DMS153 treated with DMSO at 0.1 percent for 48 hours (cell line): ENCODE measurements around the gene SLC29A2.

Source experiments
- DNase-seq: peaks from one replicate; lab custom pipeline; 2025; ENCODE audit not compliant: unreplicated experiment; lab: John Stamatoyannopoulos, UW

Gene SLC29A2, protein sequence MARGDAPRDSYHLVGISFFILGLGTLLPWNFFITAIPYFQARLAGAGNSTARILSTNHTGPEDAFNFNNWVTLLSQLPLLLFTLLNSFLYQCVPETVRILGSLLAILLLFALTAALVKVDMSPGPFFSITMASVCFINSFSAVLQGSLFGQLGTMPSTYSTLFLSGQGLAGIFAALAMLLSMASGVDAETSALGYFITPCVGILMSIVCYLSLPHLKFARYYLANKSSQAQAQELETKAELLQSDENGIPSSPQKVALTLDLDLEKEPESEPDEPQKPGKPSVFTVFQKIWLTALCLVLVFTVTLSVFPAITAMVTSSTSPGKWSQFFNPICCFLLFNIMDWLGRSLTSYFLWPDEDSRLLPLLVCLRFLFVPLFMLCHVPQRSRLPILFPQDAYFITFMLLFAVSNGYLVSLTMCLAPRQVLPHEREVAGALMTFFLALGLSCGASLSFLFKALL

GRCh38 chr11:66371627-66372415, at the start of gene SLC29A2:
Gene SLC29A2, minus strand, starts transcription at chr11:66371760. Its CDS starts 169 bp downstream, at chr11:66371591.
- peak; percentile 73 for DNase-seq

- peak; percentile 22 for DNase-seq
Measured at GRCh38 chr11:66420671-66421476, 49.3 kb upstream of the SLC29A2 start, which contains the start of gene NPAS4. Gene NPAS4, plus strand, starts transcription at chr11:66421035. Its CDS starts 145 bp downstream, at chr11:66421180.

DNA sequence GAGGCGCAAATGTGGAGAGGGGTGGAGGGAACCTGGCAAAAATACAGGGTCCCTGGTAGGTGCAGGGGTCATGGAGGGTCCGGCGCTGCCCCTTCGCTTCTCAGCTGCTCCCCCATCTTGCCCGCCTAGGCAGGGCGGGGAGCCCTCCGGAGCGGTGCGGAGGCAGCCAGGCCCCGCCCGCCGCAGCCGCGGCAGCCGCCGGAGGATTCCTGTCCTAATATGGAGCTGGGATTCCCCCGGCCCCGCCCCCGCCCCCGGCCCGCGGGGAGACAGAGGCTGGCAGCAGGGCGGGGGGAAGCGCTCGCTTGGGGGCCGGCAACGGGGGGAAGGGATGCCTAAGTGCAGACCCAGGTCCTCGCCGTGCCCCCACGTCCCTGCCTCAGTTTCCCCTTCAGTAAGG, 48.3 kb upstream of the SLC29A2 start:
- DNase-seq = no peak

DNA sequence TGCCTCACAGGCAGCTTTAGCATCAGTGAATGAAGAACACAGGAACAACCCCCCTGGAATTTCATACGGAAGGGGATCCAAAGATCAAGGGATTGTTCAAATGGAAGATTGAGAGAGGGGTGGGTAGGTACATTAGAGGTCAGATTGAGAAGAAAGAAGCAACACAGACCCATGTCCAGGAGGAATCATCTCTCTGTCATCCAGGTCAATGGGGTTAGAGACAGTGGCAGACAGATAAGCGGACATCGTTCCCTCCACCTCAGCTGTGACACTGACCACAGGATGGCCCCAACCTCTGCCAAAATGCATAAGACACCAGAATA, 47.4 kb upstream of the SLC29A2 start:
- DNase-seq = no peak

DNA sequence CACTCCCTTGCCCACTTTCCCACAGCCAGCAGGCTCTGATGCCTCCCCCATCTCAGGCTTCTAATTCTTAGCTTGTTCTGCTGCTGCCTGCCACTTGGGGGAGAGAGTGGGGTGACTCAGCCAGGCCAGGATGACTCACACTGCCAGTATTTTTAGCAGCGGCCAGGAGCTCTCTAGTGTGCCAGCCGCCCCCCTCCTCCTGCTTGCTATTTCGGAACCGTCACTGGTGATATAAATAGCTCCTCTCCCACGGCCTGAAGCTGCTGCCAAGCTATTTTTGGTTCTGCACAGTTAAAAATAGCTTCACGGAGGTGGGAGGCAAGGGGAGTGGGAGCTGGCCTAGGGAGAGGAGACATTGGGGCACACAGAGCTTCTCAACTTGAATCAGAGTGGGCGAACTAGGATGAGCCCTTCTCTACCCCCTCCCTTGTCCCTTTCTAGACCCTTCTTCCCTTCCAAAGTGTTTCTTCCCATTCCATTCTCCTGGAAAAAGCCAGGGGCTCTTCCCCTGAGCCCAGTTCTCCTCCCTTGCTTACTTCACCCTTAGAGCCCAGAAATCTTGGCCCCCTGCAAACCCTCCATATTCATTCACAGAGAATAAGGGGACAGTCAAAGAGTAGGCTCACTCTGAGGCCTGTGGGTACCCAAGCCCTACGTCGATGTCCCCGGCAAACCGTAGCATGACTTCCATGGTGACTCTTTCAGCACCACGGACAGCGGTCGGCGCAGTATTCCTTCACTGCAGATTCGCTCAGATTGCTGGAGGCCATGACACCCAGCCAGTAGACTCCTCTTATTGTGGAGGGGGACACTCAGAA, 46.8 kb upstream of the SLC29A2 start:
- peak; percentile 44 for DNase-seq

- no peak for DNase-seq
Measured at GRCh38 chr11:66417000-66417399, 45.4 kb upstream of the SLC29A2 start.

GRCh38 chr11:66415423-66415822, 43.9 kb upstream of the SLC29A2 start:
- no peak for DNase-seq

DNA sequence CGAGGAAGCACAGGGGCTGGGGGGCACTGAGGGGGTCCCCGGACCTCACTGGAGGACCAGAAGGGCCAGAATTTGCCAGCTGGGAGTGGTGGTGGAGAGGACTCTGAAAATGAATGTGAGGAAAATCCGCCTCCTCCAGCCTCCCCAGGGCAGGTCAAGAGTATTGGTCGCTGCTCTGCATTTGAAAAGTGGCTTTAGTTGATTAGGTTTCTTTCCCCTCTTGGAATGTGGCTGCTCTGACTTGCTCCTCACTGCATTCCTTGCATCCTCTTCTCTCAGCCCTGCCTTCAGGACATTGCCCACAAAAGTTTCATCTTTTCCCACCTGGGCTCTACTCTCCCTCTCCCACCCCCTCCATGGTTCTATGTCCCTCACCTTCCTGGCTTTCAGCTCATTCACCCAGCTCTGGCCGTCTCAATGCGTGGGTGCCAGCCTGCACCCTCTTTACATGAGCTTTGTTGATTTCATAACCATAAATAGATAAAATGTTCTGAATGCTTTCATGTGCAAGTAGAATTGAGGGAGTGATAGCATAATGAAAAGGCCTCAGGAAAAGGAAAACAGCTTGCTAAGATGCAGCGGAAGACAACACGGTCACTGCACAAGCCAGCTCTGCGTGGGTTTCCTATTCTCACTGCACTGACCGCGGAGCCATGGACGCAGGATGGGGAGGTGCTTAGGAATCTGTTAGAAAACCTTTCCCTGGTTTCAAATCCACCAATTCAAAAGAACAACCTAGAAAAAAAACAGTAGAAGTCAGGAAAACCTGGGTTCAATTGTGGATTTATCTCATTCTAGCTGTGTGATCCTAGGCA, 42.8 kb upstream of the SLC29A2 start:
- DNase-seq = no peak

- no peak for DNase-seq
Measured at GRCh38 chr11:66413167-66413566, 41.6 kb upstream of the SLC29A2 start.

- no peak for DNase-seq
Measured at GRCh38 chr11:66412110-66412509, 40.5 kb upstream of the SLC29A2 start.

DNA sequence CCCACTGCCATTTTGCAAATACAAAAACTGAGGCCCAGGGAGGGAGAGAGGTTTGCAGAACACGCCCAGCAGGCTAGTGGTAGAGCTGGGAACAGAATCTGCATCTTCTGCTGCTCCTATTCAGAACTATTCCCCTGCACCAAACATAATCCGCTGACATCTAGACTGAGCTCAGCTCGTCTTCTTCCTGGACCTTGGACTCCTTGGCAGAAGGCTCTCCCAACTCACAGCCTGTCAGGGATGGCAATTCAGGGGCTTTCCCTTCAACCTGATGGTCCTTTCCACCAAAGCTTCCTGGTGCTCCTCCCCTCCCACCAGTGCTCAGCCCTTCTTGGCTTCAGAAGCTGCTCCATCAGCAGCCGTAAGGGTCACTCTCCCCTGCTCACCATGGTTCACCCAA, 39.8 kb upstream of the SLC29A2 start:
- DNase-seq = no peak

DNA sequence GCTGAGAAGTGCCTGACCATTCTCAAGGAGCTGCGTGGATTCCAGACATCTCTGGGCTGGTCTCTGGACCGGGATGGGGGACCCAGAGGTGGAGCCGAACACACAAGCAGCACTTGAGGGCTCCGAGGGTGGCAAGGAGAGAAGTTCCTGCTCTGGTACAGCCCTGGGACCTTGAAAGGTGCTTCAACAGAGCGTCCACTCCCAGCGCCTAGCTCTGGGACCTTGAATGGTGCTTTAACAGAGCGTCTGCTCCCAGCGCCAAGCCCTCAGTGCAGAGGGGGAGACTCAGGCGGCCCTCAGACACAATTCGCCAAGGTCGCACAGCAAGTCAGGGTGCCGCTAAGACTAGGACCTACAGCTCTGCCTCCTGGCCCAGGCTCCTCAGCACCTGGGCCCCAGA, 38.6 kb upstream of the SLC29A2 start:
- no peak for DNase-seq

DNA sequence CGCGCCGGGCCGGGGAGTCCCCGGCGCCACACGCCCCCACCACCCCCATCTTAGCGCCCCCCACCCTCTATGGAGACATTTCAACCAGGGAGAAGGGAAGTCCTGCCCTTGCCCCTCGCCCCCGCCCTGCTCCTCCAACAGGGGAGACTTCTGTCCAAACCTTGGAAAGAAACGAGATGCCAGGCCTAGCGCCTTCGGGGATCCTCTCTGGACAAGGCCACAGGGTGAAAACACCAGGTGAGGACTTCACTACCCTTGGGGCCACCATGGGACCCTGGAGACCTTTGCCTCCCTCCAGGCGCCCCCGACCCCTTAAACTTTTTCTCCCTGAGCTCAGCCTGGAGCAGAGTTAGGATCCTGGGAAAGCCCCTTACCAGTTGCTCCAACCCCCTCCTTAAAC, 37.7 kb upstream of the SLC29A2 start:
- no peak for DNase-seq

GRCh38 chr11:66408488-66409214, 37.1 kb upstream of the SLC29A2 start:
- peak; percentile 90 for DNase-seq

GRCh38 chr11:66407651-66408050, 36.1 kb upstream of the SLC29A2 start:
- DNase-seq = no peak

DNA sequence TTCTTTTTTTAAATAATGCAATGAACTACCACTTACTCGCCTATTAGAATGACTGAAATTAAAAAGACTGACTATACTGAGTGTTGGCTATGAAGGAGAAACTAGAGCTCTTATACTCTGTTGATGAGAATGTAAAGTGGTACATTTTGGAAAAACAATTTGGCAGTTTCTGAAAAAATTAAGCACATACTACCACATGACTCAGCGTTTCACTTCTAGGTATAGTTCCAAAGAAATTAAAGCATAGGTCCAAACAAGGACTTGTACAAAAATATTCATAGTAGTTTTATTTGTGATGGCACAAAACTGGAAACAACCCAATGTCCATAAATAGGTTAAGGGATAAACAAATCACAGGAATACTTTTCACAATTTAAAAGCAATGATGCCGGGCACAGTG, 22.4 kb upstream of the SLC29A2 start:
- DNase-seq = no peak

DNA sequence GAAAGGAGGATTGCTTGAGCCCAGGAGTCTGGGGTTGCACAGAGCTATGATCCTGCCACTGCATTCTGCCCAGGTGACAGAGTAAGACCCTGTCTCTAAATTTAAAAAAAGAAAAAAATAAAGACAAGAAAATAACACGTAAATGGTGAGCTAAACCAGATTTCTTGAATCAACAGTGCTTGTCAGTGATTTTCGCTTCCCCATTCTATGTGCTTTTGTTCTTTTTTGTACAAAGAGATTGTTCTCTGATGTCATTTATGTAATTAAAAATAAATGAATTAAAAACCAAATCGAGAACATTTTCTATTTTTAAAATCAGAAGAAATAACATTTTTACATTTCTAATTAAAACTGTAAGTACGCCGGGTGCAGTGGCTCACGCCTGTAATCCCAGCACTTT, 19.8 kb upstream of the SLC29A2 start:
- no peak for DNase-seq

- peak; percentile 51 for DNase-seq
Measured at GRCh38 chr11:66388780-66389386, 17.3 kb upstream of the SLC29A2 start.
